Vagina (tissue), 2 donors: ENCODE measurements around the gene AP3D1. TPM values are rescaled to one million over a fixed set of nuclear protein-coding genes. Genes with fewer than 3 reads are reported as not detected.

Experiments used
- DNase-seq, 2 donors: peaks; one replicate each; pipeline ENCODE4 v3.0.0-alpha.2; 2017; ENCODE audit errors: extremely low spot score in 2 of 2
- H3K27ac ChIP-seq: fragments of 200-600 bp; sonication (generic); one replicate; pipeline ENCODE4 v1.5.1; 2019
- H3K27me3 ChIP-seq: fragments of 200-600 bp; sonication (generic); one replicate; pipeline ENCODE4 v1.5.1; 2019
- H3K36me3 ChIP-seq, 2 donors: fragments of 200-600 bp; sonication (generic); one replicate each; pipeline ENCODE4 v1.5.1; 2017 to 2019
- H3K4me1 ChIP-seq: fragments of 200-600 bp; sonication (generic); one replicate; pipeline ENCODE4 v1.5.1; 2019
- H3K4me3 ChIP-seq, 2 donors: fragments of 200-600 bp; sonication (generic); 1 replicate in 1 of 2; 2 replicates in 1 of 2; pipeline ENCODE4 v1.5.1; 2016 to 2019
- H3K9me3 ChIP-seq: fragments of 200-600 bp; sonication (generic); one replicate; pipeline ENCODE4 v1.5.1; 2019
- CTCF ChIP-seq, 3 experiments: fragments of 450-650 bp in 2 of 3; fragments of 200-600 bp in 1 of 3; sonication (generic) in 1 of 3; IDR thresholded peaks; one replicate each; pipeline ENCODE4 v1.5.1; 2017 to 2019; ENCODE audit warnings: antibody characterized with exemption in 3 of 3, mild to moderate bottlenecking in 2 of 3, moderate library complexity in 2 of 3
- POLR2A ChIP-seq, 2 donors: fragments of 450-650 bp; IDR thresholded peaks; one replicate each; pipeline ENCODE4 v1.6.1; 2017; ENCODE audit warnings: antibody characterized with exemption in 2 of 2, mild to moderate bottlenecking in 2 of 2, moderate library complexity in 2 of 2
- POLR2AphosphoS5 ChIP-seq, 2 donors: sonication (generic); formaldehyde crosslinking; IDR thresholded peaks; one replicate each; pipeline ENCODE4 v1.9.0; 2017; ENCODE audit warnings: antibody characterized with exemption in 2 of 2, mild to moderate bottlenecking in 2 of 2, low read depth in 1 of 2; ENCODE audit not compliant: insufficient read depth in 1 of 2
- intact Hi-C: fragments of 100-400 bp; cut with DNase I; formaldehyde crosslinking; loops from one replicate; pipeline ENCODE4 v1.15.1; 2023
- total RNA-seq: library from RNA; depleted of rRNA; stranded (reverse); fragments of >200 nt; gene quantifications from one replicate; pipeline ENCODE4 v1.2.3, GENCODE V29; 2016

Gene AP3D1
- total RNA-seq, 1 donor from 2014 or later = 62.9 TPM

DNA sequence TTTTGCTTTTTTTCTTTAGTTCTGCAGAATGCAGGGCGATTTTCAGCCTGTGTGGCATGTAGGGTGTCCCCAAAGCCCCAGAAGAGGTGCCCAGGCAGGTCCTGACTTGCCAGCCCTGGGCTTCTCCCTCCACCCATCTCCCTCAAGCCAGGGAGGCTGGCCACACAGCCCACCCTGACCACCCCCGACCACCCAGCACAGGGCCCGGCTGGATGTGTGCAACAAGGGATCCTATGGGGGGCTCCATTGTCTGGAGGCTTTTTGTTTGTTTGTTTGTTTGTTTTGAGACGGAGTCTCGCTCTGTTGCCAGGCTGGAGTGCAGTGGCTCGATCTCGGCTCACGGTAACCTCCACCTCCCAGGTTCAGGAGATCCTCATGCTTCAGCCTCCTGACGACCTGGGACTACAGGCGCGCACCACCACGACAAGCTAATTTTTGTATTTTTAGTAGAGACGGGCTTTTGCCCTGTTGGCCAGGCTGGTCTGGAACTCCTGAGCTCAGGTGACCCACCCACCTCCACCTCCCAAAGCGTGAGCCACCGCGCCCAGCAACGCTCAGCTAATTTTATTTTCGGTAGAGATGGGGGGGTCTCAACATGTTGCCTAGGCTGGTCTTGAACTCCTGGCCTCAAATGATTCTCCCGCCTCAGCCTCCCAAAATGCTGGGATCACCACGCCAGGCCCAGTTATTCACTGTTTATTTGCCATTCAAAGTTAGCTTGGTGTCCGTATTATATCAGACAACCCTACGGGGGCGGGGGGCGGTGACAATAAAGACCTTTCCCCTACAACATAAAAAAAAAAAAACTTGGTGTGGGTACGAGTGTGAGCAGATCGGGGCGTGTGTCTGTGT is 92.6 kb downstream of the AP3D1 start:
- Histone ChIP-seq H3K36me3 (no peaks in the 10 kb centered on the region), H3K4me1 (peaks cover 82% of the 10 kb centered on the region), H3K27me3 (no peaks in the 10 kb centered on the region), H3K9me3 (no peaks in the 10 kb centered on the region), H3K27ac (peak overlapping the region; percentile 99), H3K4me3 (no peak overlapping the region)
- TF ChIP-seq POLR2AphosphoS5 (IDR thresholded peaks at IDR 0.05; ENCODE audit: insufficient read depth in 1 of 2, low read depth in 1 of 2) = no peak
- TF ChIP-seq CTCF (IDR thresholded peaks at IDR 0.05) = no peak
- TF ChIP-seq POLR2A (IDR thresholded peaks at IDR 0.05) = no peak
- intact Hi-C loops = no loop called here
- no peak for DNase-seq

DNA sequence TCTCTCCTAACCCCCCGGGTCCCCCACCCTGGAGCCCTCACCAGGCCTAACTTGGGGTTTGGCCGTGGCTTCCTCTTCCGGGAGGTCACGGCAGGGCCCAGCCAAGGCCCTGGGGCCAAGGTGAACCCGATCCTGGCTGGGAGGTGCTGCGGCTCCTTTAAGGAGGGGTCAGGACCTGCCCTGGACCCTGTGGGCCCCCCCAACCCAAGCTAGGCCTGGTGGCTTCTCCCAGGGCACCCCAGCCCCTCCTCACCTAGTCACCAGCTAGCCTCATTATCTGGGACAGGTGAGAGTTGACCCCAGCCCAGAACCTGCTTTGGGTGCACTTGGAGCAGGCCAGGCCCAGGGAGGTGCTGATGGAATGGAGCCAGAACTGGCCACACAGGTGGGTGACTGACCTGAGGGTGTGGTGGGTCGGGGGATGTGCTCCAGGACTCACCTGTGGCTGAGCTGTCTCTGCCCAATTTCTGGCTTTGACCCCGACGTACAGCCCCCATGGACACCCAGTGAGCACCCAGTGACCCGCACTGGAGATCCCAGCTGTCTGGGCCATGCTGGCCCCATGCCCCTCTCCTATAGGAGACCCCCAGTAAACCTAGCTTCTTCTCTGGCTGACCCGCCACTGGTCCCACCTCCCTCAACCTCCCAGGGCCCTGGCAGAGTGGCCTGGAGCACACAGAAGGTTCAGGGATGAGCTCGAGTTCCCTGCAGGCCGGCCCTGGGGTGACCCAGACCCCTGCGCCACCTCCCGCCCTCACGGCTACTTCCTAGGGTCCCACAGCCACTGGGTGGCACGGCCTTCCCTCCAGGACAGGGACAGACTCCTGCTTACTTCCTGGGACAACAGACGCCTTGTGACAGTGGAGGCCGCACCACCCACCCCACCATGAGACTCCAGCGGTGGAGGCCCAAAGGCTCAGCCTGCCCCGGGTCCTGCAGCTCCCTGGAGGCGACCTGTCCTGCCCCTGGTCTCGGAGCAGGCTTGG is 93.6 kb downstream of the AP3D1 start:
- no peak for TF ChIP-seq POLR2AphosphoS5 (IDR thresholded peaks at IDR 0.05; ENCODE audit: insufficient read depth in 1 of 2, low read depth in 1 of 2)
- no peak for TF ChIP-seq CTCF (IDR thresholded peaks at IDR 0.05)
- no peak for TF ChIP-seq POLR2A (IDR thresholded peaks at IDR 0.05)
- Histone ChIP-seq H3K4me3 (no peak overlapping the region), H3K36me3 (no peaks in the 10 kb centered on the region), H3K27me3 (no peaks in the 10 kb centered on the region), H3K9me3 (no peaks in the 10 kb centered on the region), H3K27ac (peak overlapping the region; percentile 99), H3K4me1 (peaks cover 91% of the 10 kb centered on the region)
- DNase-seq = no peak
- intact Hi-C loops = no loop called here

- no peaks in the 10 kb centered on the region for H3K9me3 ChIP-seq
- H3K4me1 ChIP-seq = peaks cover 92% of the 10 kb centered on the region
- intact Hi-C loops = no loop called here
- no peaks in the 10 kb centered on the region for H3K27me3 ChIP-seq
- H3K36me3 ChIP-seq = no peaks in the 10 kb centered on the region
- DNase-seq = no peak
- no peak for TF ChIP-seq POLR2A (IDR thresholded peaks at IDR 0.05)
- TF ChIP-seq CTCF (IDR thresholded peaks at IDR 0.05) = no peak
- no peak for TF ChIP-seq POLR2AphosphoS5 (IDR thresholded peaks at IDR 0.05; ENCODE audit: insufficient read depth in 1 of 2, low read depth in 1 of 2)
- H3K27ac ChIP-seq = peak overlapping the region; percentile 99
- no peak overlapping the region for H3K4me3 ChIP-seq
Observed at GRCh38 chr19:2056837-2057192, 94.6 kb downstream of the AP3D1 start.

DNA sequence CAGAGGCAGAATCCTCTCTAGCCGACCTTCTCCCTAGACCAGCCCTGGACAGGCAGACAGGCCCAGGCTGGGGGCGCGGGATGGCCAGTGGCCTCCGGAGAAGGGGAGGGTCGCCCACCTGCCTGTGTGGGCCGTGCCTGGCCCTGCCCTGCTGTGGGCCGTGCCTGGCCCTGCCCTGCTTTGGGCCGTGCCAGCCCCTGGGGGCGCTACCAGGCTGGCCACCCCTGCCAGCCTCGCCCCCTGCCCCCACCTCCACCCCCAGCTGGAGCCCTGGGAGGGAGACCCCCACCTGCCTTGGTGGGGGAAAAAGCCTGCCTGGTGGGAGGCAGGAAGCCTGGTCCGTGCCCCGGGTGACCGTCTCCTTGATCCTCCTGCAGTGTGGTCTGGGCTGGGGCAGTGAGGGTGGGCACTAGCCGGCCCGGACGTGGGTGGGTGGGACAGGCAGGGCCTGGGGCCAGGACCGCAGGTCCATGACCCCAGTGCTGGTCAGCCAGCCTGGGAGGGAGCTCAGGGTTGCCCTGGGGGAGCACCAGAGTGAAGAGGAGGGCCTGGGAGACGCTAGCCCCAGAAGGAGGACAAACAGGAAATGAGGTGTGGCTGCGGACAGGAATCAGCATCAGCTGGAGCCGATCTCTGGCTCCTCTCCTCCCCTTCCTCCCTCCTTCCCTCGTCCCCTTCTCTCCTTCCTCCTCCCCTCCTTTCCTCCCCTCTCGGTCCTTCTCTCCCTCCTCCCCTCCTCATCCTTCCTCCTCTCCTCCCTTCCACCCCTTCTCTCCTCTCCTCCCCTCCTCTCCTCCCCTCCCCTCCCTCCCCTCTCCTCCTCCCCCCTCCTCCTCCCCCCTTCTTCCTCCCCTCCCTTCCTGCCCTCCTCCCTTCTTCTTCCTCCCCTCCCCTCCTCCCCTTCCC is 95.2 kb downstream of the AP3D1 start:
- peaks cover 96% of the 10 kb centered on the region for H3K4me1 ChIP-seq
- intact Hi-C loops = no loop called here
- peak in 1 of 2 donors; percentile 86 for TF ChIP-seq POLR2AphosphoS5 (IDR thresholded peaks at IDR 0.05; ENCODE audit: insufficient read depth in 1 of 2, low read depth in 1 of 2)
- peak in 1 of 2 donors; percentile 72 for TF ChIP-seq POLR2A (IDR thresholded peaks at IDR 0.05)
- TF ChIP-seq CTCF (IDR thresholded peaks at IDR 0.05) = no peak
- no peaks in the 10 kb centered on the region for H3K9me3 ChIP-seq
- H3K27me3 ChIP-seq = no peaks in the 10 kb centered on the region
- H3K36me3 ChIP-seq = no peaks in the 10 kb centered on the region
- DNase-seq = no peak
- peak overlapping the region; percentile 42 to 46 for H3K4me3 ChIP-seq
- H3K27ac ChIP-seq = peak overlapping the region; percentile 99
